A549 treated with RU486 at 1 μM for 4 hours (cell line): ENCODE measurements around the gene NPDC1. TPM values are rescaled to one million over a fixed set of nuclear protein-coding genes. Genes with fewer than 3 reads are reported as not detected.

Source experiments
- total RNA-seq: library from RNA; stranded (reverse); fragments of 200-300 nt; extraction: Qiagen RNA extraction; gene quantifications from 5 replicates; pipeline ENCODE4 v1.2.3, GENCODE V29; 2022; ENCODE audit warnings: low read depth

NPDC1 gene
- 37.1 to 85.1 TPM (median 73.1 TPM) in 5 replicates for total RNA-seq

GRCh38 chr9:137046088-137046787 is at the start of gene NPDC1:
Gene NPDC1, minus strand, starts transcription at chr9:137046177. Its CDS starts 188 bp downstream, at chr9:137045989.

GRCh38 chr9:137086531-137087408 is 40.8 kb upstream of the NPDC1 start, which contains the start of gene MAN1B1:
Gene MAN1B1, plus strand, starts transcription at chr9:137086985. Its CDS starts 15 bp downstream, at chr9:137087000.

GRCh38 chr9:137077010-137077747 is 31.2 kb upstream of the NPDC1 start, which contains the start of gene UAP1L1:
Gene UAP1L1, plus strand, starts transcription at chr9:137077517. Its CDS starts 16 bp downstream, at chr9:137077533.

GRCh38 chr9:137070201-137070905 is 24.4 kb upstream of the NPDC1 start, which contains the start of gene SAPCD2:
Gene SAPCD2, minus strand, starts transcription at chr9:137070557. Its CDS starts 97 bp downstream, at chr9:137070460.

GRCh38 chr9:137053944-137054931 is 8.3 kb upstream of the NPDC1 start, which contains the start of gene ENTPD2:
Gene ENTPD2, minus strand, starts transcription at chr9:137054061. Its CDS starts 64 bp downstream, at chr9:137053997.

GRCh38 chr9:137031904-137032640 is 13.9 kb downstream of the NPDC1 start, which contains the start of gene FUT7:
Gene FUT7, minus strand, starts transcription at chr9:137032088. Its CDS starts 97 bp downstream, at chr9:137031991.

GRCh38 chr9:137027369-137028262 is 18.4 kb downstream of the NPDC1 start, which contains the start of gene ABCA2:
Gene ABCA2, minus strand, starts transcription at chr9:137028237. Its CDS starts 97 bp downstream, at chr9:137028140.

GRCh38 chr9:136996361-136997292 is 49.4 kb downstream of the NPDC1 start, which contains the start of gene CLIC3:
Gene CLIC3, minus strand, starts transcription at chr9:136996568. Its CDS starts 25 bp downstream, at chr9:136996543.

GRCh38 chr9:136991993-136992818 is 53.8 kb downstream of the NPDC1 start, which contains the start of gene PAXX:
Gene PAXX, plus strand, starts transcription at chr9:136992422. Its CDS starts 22 bp downstream, at chr9:136992444.

Other genes starting within 250 kb of the NPDC1 start
- gene CCDC183, start 249.8 kb downstream of the NPDC1 start, total RNA-seq, result 0.28 to 0.49 TPM (median 0.32 TPM) in 5 replicates
- 62.1 to 91.5 TPM (median 77.2 TPM) in 5 replicates for gene RABL6, start 238.2 kb downstream of the NPDC1 start, total RNA-seq
- 3.1 to 4.4 TPM (median 4.0 TPM) in 5 replicates for gene AJM1, start 203.7 kb downstream of the NPDC1 start, total RNA-seq
- gene PHPT1, start 196.8 kb downstream of the NPDC1 start, total RNA-seq, result 264 to 320 TPM (median 309 TPM) in 5 replicates
- gene MAMDC4, start 193.8 kb downstream of the NPDC1 start, total RNA-seq, result 1.8 to 5.2 TPM (median 3.6 TPM) in 5 replicates
- gene EDF1, start 179.9 kb downstream of the NPDC1 start, total RNA-seq, result 453 to 576 TPM (median 473 TPM) in 5 replicates
- gene TRAF2, start 159.7 kb downstream of the NPDC1 start, total RNA-seq, result 43.0 to 67.7 TPM (median 61.3 TPM) in 5 replicates
- gene FBXW5, start 101.4 kb downstream of the NPDC1 start, total RNA-seq, result 58.4 to 107 TPM (median 95.0 TPM) in 5 replicates
- gene C8G, start 100.9 kb downstream of the NPDC1 start, total RNA-seq, result 0.24 to 2.2 TPM (median 0.66 TPM) in 5 replicates
- gene LCN12, start 93.9 kb downstream of the NPDC1 start, total RNA-seq, result 0.61 to 1.6 TPM (median 0.86 TPM) in 5 replicates
- gene PTGDS, start 68.7 kb downstream of the NPDC1 start, total RNA-seq, result 0.25 to 0.76 TPM (median 0.59 TPM) in 3 of 5 replicates, not detected in the others
- not detected in 5 replicates for gene LCNL1, start 63.2 kb downstream of the NPDC1 start, total RNA-seq
- gene PAXX, start 53.8 kb downstream of the NPDC1 start, total RNA-seq, result 42.1 to 79.2 TPM (median 76.4 TPM) in 5 replicates
- 2.0 to 3.7 TPM (median 3.4 TPM) in 5 replicates for gene CLIC3, start 49.6 kb downstream of the NPDC1 start, total RNA-seq
- gene ABCA2, start 17.9 kb downstream of the NPDC1 start, total RNA-seq, result 18.6 to 29.0 TPM (median 26.5 TPM) in 5 replicates
- 0.07 to 0.09 TPM (median 0.08 TPM) in 3 of 5 replicates, not detected in the others for gene FUT7, start 14.1 kb downstream of the NPDC1 start, total RNA-seq
- 0.31 to 1.1 TPM (median 0.91 TPM) in 5 replicates for gene ENTPD2, start 7.9 kb upstream of the NPDC1 start, total RNA-seq
- 14.0 to 28.0 TPM (median 25.8 TPM) in 5 replicates for gene SAPCD2, start 24.4 kb upstream of the NPDC1 start, total RNA-seq
- 9.3 to 14.6 TPM (median 11.2 TPM) in 5 replicates for gene UAP1L1, start 31.3 kb upstream of the NPDC1 start, total RNA-seq
- gene MAN1B1, start 40.8 kb upstream of the NPDC1 start, total RNA-seq, result 42.0 to 52.8 TPM (median 50.3 TPM) in 5 replicates
- gene DPP7, start 68.6 kb upstream of the NPDC1 start, total RNA-seq, result 71.8 to 128 TPM (median 111 TPM) in 5 replicates
- gene GRIN1, start 93.0 kb upstream of the NPDC1 start, total RNA-seq, result 0.26 to 0.78 TPM (median 0.52 TPM) in 5 replicates
- 0.50 to 1.9 TPM (median 1.9 TPM) in 5 replicates for gene LRRC26, start 123.9 kb upstream of the NPDC1 start, total RNA-seq
- gene TMEM210, start 125.9 kb upstream of the NPDC1 start, total RNA-seq, result not detected in 5 replicates
- 21.7 to 38.1 TPM (median 33.0 TPM) in 5 replicates for gene ANAPC2, start 142.4 kb upstream of the NPDC1 start, total RNA-seq
- gene SSNA1, start 142.5 kb upstream of the NPDC1 start, total RNA-seq, result 103 to 153 TPM (median 139 TPM) in 5 replicates
- gene TPRN, start 154.6 kb upstream of the NPDC1 start, total RNA-seq, result 5.1 to 10.4 TPM (median 8.8 TPM) in 5 replicates
- 33.4 to 46.5 TPM (median 43.2 TPM) in 5 replicates for gene TMEM203, start 159.5 kb upstream of the NPDC1 start, total RNA-seq
- gene NDOR1, start 159.5 kb upstream of the NPDC1 start, total RNA-seq, result 10.9 to 18.5 TPM (median 16.3 TPM) in 5 replicates
- 1.1 to 2.2 TPM (median 2.0 TPM) in 5 replicates for gene RNF208, start 176.1 kb upstream of the NPDC1 start, total RNA-seq
- 2.7 to 4.3 TPM (median 4.1 TPM) in 5 replicates for gene CYSRT1, start 179.0 kb upstream of the NPDC1 start, total RNA-seq
- gene RNF224, start 181.3 kb upstream of the NPDC1 start, total RNA-seq, result 0.16 to 0.23 TPM (median 0.23 TPM) in 3 of 5 replicates, not detected in the others
- gene SLC34A3, start 184.7 kb upstream of the NPDC1 start, total RNA-seq, result 0.07 to 0.08 TPM (median 0.07 TPM) in 3 of 5 replicates, not detected in the others
- gene TUBB4B, start 195.1 kb upstream of the NPDC1 start, total RNA-seq, result 579 to 790 TPM (median 733 TPM) in 5 replicates
- gene STPG3, start 205.1 kb upstream of the NPDC1 start, total RNA-seq, result not detected in 5 replicates
- 41.2 to 58.1 TPM (median 53.4 TPM) in 5 replicates for gene NELFB, start 209.2 kb upstream of the NPDC1 start, total RNA-seq
- 18.6 to 30.7 TPM (median 27.4 TPM) in 5 replicates for gene TOR4A, start 231.5 kb upstream of the NPDC1 start, total RNA-seq